ENCODE results near the gene ARHGAP35. TPM values are rescaled to one million over a fixed set of nuclear protein-coding genes. Genes with fewer than 3 reads are reported as not detected.

The ARHGAP35 gene
- total and polyA plus RNA-seq, 10 donors: 2.3 to 49.4 (median 39.5) TPM

GRCh38 chr19:46901701-46902401, 41.1 kb downstream of the ARHGAP35 start:
- no peak overlapping the region for H3K4me3 ChIP-seq
- peaks cover 11 to 77% (median 45%) of the 10 kb centered on the region in 6 donors for H3K4me1 ChIP-seq
- intact Hi-C loops (cut with DNase I; ENCODE audit: low total_unique reads): no loop called here
- DNase-seq: no peak
- no peaks in the 10 kb centered on the region for H3K27me3 ChIP-seq (replicated peaks in 1 of 7)
- H3K9me3 ChIP-seq: no peaks in the 10 kb centered on the region
- H3K27ac ChIP-seq: peak overlapping the region in 1 of 8 donors; percentile 79
- TF ChIP-seq, protein P1, sequence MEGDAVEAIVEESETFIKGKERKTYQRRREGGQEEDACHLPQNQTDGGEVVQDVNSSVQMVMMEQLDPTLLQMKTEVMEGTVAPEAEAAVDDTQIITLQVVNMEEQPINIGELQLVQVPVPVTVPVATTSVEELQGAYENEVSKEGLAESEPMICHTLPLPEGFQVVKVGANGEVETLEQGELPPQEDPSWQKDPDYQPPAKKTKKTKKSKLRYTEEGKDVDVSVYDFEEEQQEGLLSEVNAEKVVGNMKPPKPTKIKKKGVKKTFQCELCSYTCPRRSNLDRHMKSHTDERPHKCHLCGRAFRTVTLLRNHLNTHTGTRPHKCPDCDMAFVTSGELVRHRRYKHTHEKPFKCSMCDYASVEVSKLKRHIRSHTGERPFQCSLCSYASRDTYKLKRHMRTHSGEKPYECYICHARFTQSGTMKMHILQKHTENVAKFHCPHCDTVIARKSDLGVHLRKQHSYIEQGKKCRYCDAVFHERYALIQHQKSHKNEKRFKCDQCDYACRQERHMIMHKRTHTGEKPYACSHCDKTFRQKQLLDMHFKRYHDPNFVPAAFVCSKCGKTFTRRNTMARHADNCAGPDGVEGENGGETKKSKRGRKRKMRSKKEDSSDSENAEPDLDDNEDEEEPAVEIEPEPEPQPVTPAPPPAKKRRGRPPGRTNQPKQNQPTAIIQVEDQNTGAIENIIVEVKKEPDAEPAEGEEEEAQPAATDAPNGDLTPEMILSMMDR (IDR thresholded peaks at IDR 0.05 in 8 of 11, conservative IDR thresholded peaks at IDR 0.05 in 3 of 11): no peak
- TF ChIP-seq POLR2A (IDR thresholded peaks at IDR 0.05) (no peak), POLR2AphosphoS5 (IDR thresholded peaks at IDR 0.05) (no peak)
- H3K36me3 ChIP-seq: no peaks in the 10 kb centered on the region

- H3K27ac ChIP-seq: peak overlapping the region in 1 of 8 donors; percentile 79
- 79 to 98% (median 91%) methylated on average over 4 of the region's 4 CpGs for WGBS, 5 donors
- H3K27me3 ChIP-seq (replicated peaks in 1 of 7): no peaks in the 10 kb centered on the region
- H3K36me3 ChIP-seq: no peaks in the 10 kb centered on the region
- intact Hi-C loops (cut with DNase I; ENCODE audit: low total_unique reads): no loop called here
- H3K4me1 ChIP-seq: peaks cover 11 to 80% (median 45%) of the 10 kb centered on the region in 6 donors
- H3K9me3 ChIP-seq: no peaks in the 10 kb centered on the region
- H3K4me3 ChIP-seq: no peak overlapping the region
- no peak for DNase-seq
- no peak for TF ChIP-seq POLR2AphosphoS5 (IDR thresholded peaks at IDR 0.05)
- TF ChIP-seq, protein P1 (IDR thresholded peaks at IDR 0.05 in 8 of 11, conservative IDR thresholded peaks at IDR 0.05 in 3 of 11): no peak
- no peak for TF ChIP-seq POLR2A (IDR thresholded peaks at IDR 0.05)
These were observed 41.6 kb downstream of the ARHGAP35 start for GRCh38 chr19:46902402-46902766.

DNA sequence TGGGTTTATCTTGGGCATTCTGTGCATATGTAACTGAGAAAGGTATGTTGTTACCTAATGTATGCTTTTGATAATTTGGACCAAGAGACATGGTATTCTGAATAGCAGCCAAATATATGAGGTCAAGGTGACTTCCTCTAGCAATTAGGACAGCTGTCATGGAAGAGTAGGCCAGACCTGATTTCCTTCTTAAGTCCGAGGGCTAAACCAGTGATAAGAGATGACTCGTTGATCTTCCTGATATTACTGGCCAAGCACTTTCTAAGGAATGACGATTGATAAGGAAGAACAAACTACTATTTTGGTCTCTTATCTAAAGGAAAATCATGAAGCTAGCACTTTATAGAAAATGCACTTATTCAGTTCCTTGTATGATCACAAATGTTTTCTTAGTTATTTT, 42.7 kb downstream of the ARHGAP35 start:
- H3K9me3 ChIP-seq: no peaks in the 10 kb centered on the region
- no peaks in the 10 kb centered on the region for H3K27me3 ChIP-seq (replicated peaks in 1 of 7)
- peak overlapping the region in 7 of 8 donors; percentile 36 to 79 (median 70) for H3K27ac ChIP-seq
- no peak for DNase-seq
- TF ChIP-seq POLR2A (IDR thresholded peaks at IDR 0.05) (no peak), POLR2AphosphoS5 (IDR thresholded peaks at IDR 0.05) (no peak)
- TF ChIP-seq, protein P1 (IDR thresholded peaks at IDR 0.05 in 8 of 11, conservative IDR thresholded peaks at IDR 0.05 in 3 of 11): no peak
- H3K4me1 ChIP-seq: peaks cover 11 to 89% (median 45%) of the 10 kb centered on the region in 6 donors
- intact Hi-C loops (cut with DNase I; ENCODE audit: low total_unique reads): no loop called here
- WGBS, 5 donors: 27 to 60% (median 38%) methylated on average over 3 of the region's 3 CpGs
- H3K4me3 ChIP-seq: no peak overlapping the region
- H3K36me3 ChIP-seq: no peaks in the 10 kb centered on the region

DNA sequence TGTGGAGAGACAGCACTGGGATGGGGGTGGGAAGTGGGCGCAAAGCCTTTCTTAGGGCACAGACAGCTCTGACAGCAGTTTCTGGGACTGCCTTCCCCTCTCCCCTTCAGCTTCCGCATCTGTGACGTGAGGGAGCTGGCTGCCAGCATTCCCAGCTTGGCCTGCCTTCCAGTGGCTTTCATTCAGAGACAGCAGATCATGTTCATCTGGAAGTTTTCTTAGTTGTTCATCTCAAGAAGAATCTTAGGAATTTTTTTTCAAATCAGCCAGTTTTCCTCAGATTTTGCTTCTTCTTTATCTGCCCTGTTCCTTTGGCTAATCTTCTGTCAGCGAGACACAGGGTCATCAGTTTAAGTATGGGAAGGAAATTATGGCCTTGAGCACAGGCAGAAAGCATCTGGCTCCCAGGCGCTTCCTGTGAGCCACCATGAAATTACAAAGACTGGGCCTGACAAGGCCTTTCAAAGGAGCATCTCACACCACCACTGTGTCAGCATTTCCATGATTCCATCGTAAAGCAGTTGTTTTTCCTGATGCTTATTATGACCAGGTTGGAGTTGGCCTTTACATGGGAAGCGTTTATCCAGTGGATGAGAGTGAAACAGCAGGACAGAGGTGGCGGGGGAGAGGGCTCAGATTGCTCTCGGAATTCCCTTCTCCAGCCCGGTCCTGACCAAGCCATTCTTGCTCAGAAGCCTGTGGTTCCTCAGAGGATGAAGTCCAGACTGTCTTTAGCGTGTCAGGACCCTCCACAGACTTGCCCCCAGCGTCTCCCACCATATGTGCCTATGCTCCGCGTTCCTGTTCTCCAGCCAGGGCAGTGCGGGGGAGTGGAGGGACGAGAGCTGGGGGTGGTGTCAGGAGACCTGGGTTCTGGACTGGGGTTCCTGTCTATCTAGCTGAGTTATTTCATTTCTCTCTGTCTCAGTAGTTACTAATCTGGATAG, 43.6 kb downstream of the ARHGAP35 start:
- H3K36me3 ChIP-seq: no peaks in the 10 kb centered on the region
- no peak for DNase-seq
- no peak overlapping the region for H3K4me3 ChIP-seq
- WGBS, 5 donors: 70 to 75% (median 72%) methylated on average over 16 of the region's 16 CpGs
- intact Hi-C loops (cut with DNase I; ENCODE audit: low total_unique reads): no loop called here
- H3K27ac ChIP-seq: peak overlapping the region; percentile 30 to 79 (median 70)
- no peaks in the 10 kb centered on the region for H3K9me3 ChIP-seq
- TF ChIP-seq, protein P1 (IDR thresholded peaks at IDR 0.05 in 8 of 11, conservative IDR thresholded peaks at IDR 0.05 in 3 of 11): no peak
- no peak for TF ChIP-seq POLR2A (IDR thresholded peaks at IDR 0.05)
- TF ChIP-seq POLR2AphosphoS5 (IDR thresholded peaks at IDR 0.05): peak in 2 of 3 donors; percentile 45 to 60
- no peaks in the 10 kb centered on the region for H3K27me3 ChIP-seq (replicated peaks in 1 of 7)
- peaks cover 11 to 89% (median 49%) of the 10 kb centered on the region in 6 donors for H3K4me1 ChIP-seq
